ENCODE data around the gene RAPGEF4.

GRCh38 chr2:172777431-172777830, 41.8 kb downstream of the RAPGEF4 start:
- no peak for TF ChIP-seq GATA4 (IDR thresholded peaks at IDR 0.05; ENCODE audit: borderline replicate concordance, low read depth)
- TF ChIP-seq RFX5 (IDR thresholded peaks at IDR 0.05; ENCODE audit: low read depth, low read length): no peak
- no peak for TF ChIP-seq JUND (CRISPR knock-in tag; IDR thresholded peaks at IDR 0.05)

Data from HepG2 (cell line).